WTC11 (cell line): ENCODE data around the gene NRXN3.

Experiments
- ATF6 ChIP-seq: sonication (generic); formaldehyde crosslinking; IDR thresholded peaks from 2 replicates; pipeline ENCODE4 v1.8.1; 2023; ENCODE audit warnings: mild to moderate bottlenecking, missing genetic modification reagents
- JAZF1 ChIP-seq: fragments of 250-450 bp; sonication (Bioruptor Pico); IDR thresholded peaks from 2 replicates; pipeline ENCODE4 v1.9.0; 2021; ENCODE audit warnings: moderate library complexity, mild to moderate bottlenecking, inconsistent platforms
- KAT7 ChIP-seq: sonication (generic); formaldehyde crosslinking; IDR thresholded peaks from 2 replicates; pipeline ENCODE4 v1.8.1; 2023; ENCODE audit warnings: missing genetic modification reagents, mild to moderate bottlenecking, borderline replicate concordance
- MAX ChIP-seq: sonication (generic); formaldehyde crosslinking; IDR thresholded peaks from 2 replicates; pipeline ENCODE4 v1.8.0; 2022; ENCODE audit warnings: mild to moderate bottlenecking, missing genetic modification reagents
- NFYB ChIP-seq: sonication (generic); formaldehyde crosslinking; conservative IDR thresholded peaks from 2 replicates; pipeline ENCODE4 v1.8.0; 2022; ENCODE audit warnings: low read depth, missing genetic modification reagents
- NR2C2 ChIP-seq: sonication (generic); formaldehyde crosslinking; IDR thresholded peaks from 2 replicates; pipeline ENCODE4 v1.8.0; 2022; ENCODE audit warnings: mild to moderate bottlenecking, missing genetic modification reagents
- SP1 ChIP-seq: sonication (generic); formaldehyde crosslinking; conservative IDR thresholded peaks from 2 replicates; pipeline ENCODE4 v1.8.1; 2022; ENCODE audit warnings: missing genetic modification reagents
- ZNF512 ChIP-seq: sonication (generic); formaldehyde crosslinking; IDR thresholded peaks from 2 replicates; pipeline ENCODE4 v1.8.1; 2022; ENCODE audit warnings: missing genetic modification reagents, borderline replicate concordance
- TF ChIP-seq, protein P1 (sequence below): sonication (generic); formaldehyde crosslinking; IDR thresholded peaks from 2 replicates; pipeline ENCODE4 v1.8.1; 2023; ENCODE audit warnings: mild to moderate bottlenecking, moderate library complexity, missing genetic modification reagents
- TF ChIP-seq, protein P2 (sequence below): sonication (generic); formaldehyde crosslinking; conservative IDR thresholded peaks from 2 replicates; pipeline ENCODE4 v1.8.1; 2022; ENCODE audit warnings: mild to moderate bottlenecking, missing genetic modification reagents
- TF ChIP-seq, protein P3 (sequence below): fragments of 200-600 bp; IDR thresholded peaks from 2 replicates; pipeline ENCODE4 v1.8.0; 2022; ENCODE audit warnings: antibody characterized with exemption
- TF ChIP-seq, protein P4 (sequence below): fragments of 250-450 bp; sonication (Bioruptor Pico); conservative IDR thresholded peaks from 2 replicates; pipeline ENCODE4 v1.9.0; 2021; ENCODE audit warnings: mild to moderate bottlenecking
- TF ChIP-seq, protein P5 (sequence below): fragments of 250-450 bp; sonication (Bioruptor Pico); IDR thresholded peaks from 2 replicates; pipeline ENCODE4 v1.9.0; 2021; ENCODE audit warnings: mild to moderate bottlenecking

GRCh38 chr14:78238141-78238540, 68.0 kb downstream of the NRXN3 start:
- TF ChIP-seq JAZF1 (no peak), KAT7 (CRISPR knock-in tag) (no peak), ZNF512 (CRISPR knock-in tag) (no peak), ATF6 (CRISPR knock-in tag) (no peak), NFYB (no peak), MAX (CRISPR knock-in tag) (no peak), SP1 (no peak), NR2C2 (CRISPR knock-in tag) (no peak)
- TF ChIP-seq, protein P1, sequence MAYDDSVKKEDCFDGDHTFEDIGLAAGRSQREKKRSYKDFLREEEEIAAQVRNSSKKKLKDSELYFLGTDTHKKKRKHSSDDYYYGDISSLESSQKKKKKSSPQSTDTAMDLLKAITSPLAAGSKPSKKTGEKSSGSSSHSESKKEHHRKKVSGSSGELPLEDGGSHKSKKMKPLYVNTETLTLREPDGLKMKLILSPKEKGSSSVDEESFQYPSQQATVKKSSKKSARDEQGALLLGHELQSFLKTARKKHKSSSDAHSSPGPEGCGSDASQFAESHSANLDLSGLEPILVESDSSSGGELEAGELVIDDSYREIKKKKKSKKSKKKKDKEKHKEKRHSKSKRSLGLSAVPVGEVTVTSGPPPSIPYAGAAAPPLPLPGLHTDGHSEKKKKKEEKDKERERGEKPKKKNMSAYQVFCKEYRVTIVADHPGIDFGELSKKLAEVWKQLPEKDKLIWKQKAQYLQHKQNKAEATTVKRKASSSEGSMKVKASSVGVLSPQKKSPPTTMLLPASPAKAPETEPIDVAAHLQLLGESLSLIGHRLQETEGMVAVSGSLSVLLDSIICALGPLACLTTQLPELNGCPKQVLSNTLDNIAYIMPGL (CRISPR knock-in tag): no peak
- TF ChIP-seq, protein P2, sequence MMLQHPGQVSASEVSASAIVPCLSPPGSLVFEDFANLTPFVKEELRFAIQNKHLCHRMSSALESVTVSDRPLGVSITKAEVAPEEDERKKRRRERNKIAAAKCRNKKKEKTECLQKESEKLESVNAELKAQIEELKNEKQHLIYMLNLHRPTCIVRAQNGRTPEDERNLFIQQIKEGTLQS (CRISPR knock-in tag): no peak
- TF ChIP-seq, protein P3, sequence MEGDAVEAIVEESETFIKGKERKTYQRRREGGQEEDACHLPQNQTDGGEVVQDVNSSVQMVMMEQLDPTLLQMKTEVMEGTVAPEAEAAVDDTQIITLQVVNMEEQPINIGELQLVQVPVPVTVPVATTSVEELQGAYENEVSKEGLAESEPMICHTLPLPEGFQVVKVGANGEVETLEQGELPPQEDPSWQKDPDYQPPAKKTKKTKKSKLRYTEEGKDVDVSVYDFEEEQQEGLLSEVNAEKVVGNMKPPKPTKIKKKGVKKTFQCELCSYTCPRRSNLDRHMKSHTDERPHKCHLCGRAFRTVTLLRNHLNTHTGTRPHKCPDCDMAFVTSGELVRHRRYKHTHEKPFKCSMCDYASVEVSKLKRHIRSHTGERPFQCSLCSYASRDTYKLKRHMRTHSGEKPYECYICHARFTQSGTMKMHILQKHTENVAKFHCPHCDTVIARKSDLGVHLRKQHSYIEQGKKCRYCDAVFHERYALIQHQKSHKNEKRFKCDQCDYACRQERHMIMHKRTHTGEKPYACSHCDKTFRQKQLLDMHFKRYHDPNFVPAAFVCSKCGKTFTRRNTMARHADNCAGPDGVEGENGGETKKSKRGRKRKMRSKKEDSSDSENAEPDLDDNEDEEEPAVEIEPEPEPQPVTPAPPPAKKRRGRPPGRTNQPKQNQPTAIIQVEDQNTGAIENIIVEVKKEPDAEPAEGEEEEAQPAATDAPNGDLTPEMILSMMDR: no peak
- TF ChIP-seq, protein P4, sequence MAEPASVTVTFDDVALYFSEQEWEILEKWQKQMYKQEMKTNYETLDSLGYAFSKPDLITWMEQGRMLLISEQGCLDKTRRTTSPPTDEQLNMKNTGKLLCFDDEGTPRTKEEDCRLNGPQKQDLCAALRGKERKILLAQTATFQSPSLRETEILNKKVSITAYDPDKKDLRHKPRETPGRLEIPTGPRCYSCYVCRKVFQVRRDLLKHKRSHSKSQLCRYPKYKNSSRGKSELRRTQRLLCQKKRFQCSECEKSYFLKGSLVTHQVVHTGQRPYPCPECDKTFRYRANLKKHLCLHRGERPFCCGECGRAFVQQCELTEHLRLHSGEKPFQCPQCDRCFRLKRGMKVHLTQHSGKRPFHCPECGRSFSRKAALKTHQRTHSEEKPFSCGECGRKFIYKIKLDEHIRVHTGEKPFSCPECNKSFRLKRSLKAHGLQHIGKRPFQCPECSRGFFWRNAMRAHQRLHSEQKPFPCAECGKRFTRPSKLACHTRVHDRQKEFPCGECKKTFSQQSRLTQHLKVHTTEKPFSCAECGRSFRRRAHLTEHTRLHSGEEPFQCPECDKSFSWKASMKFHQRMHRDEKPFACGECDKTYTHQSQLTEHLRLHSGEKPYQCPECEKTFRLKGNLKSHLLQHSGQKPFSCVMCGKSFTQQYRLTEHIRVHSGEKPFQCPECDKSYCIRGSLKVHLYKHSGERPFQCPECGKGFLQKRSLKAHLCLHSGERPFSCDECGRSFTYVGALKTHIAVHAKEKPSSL (CRISPR knock-in tag): no peak
- TF ChIP-seq, protein P5, sequence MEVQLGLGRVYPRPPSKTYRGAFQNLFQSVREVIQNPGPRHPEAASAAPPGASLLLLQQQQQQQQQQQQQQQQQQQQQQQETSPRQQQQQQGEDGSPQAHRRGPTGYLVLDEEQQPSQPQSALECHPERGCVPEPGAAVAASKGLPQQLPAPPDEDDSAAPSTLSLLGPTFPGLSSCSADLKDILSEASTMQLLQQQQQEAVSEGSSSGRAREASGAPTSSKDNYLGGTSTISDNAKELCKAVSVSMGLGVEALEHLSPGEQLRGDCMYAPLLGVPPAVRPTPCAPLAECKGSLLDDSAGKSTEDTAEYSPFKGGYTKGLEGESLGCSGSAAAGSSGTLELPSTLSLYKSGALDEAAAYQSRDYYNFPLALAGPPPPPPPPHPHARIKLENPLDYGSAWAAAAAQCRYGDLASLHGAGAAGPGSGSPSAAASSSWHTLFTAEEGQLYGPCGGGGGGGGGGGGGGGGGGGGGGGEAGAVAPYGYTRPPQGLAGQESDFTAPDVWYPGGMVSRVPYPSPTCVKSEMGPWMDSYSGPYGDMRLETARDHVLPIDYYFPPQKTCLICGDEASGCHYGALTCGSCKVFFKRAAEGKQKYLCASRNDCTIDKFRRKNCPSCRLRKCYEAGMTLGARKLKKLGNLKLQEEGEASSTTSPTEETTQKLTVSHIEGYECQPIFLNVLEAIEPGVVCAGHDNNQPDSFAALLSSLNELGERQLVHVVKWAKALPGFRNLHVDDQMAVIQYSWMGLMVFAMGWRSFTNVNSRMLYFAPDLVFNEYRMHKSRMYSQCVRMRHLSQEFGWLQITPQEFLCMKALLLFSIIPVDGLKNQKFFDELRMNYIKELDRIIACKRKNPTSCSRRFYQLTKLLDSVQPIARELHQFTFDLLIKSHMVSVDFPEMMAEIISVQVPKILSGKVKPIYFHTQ (CRISPR knock-in tag): no peak
